CD1c-positive myeloid dendritic cell (primary cell): ENCODE results near the gene ZFAND3.
"Not testable (repeated sequence)": the region's sequence is repeated elsewhere in the genome, so short reads cannot be mapped to it uniquely, and the experiment has no call there.

ENCODE experiments used
- DNase-seq: peaks from one replicate; pipeline ENCODE4 v3.0.0-alpha.2; 2016; ENCODE audit errors: extremely low spot score

Gene ZFAND3

DNA sequence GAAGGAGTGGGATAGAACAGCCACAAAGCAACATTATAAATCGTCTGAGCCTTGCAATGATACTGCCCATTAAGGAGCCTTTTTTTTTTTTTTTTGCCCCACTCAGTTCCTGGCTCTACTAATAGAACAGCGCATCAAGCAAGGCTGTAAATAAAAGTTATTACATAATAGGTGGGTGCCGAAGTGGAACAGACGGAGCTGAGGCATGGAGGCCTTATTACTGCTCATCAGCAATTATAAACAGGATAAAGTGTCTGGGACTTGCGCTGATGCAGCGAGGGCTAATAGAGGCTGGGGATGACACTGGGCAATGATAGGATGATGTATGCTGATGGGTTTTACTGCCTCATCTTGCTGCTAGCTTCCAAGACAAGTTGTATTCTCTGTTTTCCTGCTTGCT lies 272.1 kb downstream of the ZFAND3 start:
- no peak for DNase-seq

GRCh38 chr6:38092465-38092864 lies 272.9 kb downstream of the ZFAND3 start:
- no peak for DNase-seq

GRCh38 chr6:38092964-38093363 lies 273.4 kb downstream of the ZFAND3 start:
- DNase-seq: no peak

- DNase-seq: no peak
Measured at GRCh38 chr6:38095054-38095453, 275.5 kb downstream of the ZFAND3 start.

GRCh38 chr6:38099221-38099620 lies 279.7 kb downstream of the ZFAND3 start:
- no peak for DNase-seq

GRCh38 chr6:38100380-38100779 lies 280.9 kb downstream of the ZFAND3 start:
- no peak for DNase-seq

DNA sequence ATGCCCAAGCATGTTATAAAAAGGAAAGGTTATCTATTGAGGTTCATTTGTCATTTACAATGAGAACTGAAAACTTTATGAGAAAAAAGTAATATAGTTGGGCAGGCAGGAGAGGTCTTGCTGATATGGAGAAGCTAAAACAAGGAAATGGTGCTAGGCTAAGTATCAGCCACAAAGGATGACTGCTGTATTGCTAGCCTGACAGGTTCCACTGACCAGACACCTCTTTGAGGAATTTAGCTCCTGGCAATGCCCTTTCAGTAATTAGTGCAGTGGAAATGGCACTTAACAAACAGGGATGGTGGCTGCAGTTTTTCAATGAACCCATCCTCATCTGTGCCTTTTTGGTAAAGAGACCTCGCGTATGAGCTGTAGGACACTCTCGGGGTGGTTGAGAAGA lies 284.4 kb downstream of the ZFAND3 start:
- DNase-seq: no peak

GRCh38 chr6:38105066-38105465 lies 285.5 kb downstream of the ZFAND3 start:
- no peak for DNase-seq

GRCh38 chr6:38107073-38107472 lies 287.5 kb downstream of the ZFAND3 start:
- no peak for DNase-seq

DNA sequence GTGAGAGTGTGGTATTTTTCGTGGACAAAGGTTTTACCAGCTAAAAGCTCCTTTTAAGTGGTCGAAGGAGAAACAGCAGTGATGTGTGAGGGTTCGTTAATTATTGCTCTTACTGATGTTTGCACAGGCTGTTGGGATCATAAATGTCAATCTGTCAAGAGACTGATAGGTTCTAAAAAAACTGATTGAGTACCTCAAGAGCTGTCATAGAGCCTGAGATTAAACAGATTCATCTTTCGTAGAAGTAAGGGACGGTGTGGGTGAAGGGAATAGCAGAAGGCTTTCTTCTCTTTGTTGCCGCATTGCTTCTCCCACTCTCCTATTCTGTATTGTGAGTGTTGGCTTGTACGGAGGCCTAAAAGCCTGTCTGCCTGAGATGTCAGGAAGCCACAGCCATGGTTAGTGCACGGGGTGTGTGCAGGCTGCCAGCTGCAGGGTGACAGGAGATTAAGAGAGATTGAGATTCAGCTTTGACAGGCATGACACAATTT lies 291.0 kb downstream of the ZFAND3 start:
- DNase-seq: no peak

GRCh38 chr6:38112181-38112580 lies 292.7 kb downstream of the ZFAND3 start:
- DNase-seq: no peak

- DNase-seq: no peak
Measured at GRCh38 chr6:38113825-38114576, 294.5 kb downstream of the ZFAND3 start.

GRCh38 chr6:38114976-38115625 lies 295.6 kb downstream of the ZFAND3 start:
- no peak for DNase-seq

GRCh38 chr6:38115626-38116008 lies 296.1 kb downstream of the ZFAND3 start:
- DNase-seq: no peak

- DNase-seq: no peak
Measured at GRCh38 chr6:38116248-38116647, 296.7 kb downstream of the ZFAND3 start.

DNA sequence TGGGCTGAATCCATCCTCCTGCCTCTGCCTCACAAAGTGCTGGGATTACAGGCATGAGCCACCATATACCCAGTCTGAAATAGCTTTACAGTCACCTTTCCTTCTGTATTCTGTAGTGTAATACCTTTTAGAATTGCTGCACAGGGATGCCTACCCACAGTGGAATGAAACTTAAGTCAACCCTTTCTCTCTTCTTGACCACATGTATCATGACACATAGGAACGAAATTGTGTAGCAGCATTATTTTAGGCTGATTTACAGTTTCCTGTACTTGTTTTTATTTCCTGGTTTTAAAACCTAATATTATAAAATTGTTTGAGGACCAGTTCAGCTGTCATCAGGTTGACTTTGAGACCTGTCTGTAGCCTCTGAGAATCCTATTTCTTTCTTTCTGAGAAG lies 297.8 kb downstream of the ZFAND3 start:
- no peak for DNase-seq

DNA sequence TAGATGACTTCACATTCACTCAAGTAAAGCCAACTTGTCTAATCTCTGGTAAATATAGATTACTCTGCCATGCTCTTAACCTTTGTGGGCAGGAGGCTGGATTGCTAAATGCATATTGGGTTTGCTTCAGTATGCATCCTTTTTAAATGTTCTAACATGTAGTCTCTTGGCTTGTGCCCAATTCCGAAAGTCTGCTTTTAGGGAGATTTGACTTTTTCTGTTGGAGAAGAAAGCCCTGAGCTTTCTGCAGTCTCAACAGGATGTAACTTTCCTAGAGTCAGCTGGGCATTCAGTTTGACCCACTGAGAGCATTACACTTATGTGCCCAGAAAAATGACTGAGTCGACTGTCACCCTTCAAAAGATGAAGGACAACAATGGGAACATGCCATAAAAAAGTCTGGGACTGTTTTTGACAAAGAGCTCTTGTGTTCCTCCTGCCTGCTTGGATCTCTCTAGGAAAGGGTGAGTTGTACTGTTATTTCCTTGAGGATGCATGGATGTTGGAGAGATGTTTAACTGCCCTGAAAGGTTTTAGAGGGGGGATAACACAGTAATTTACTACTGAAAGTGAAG lies 299.4 kb downstream of the ZFAND3 start:
- no peak for DNase-seq

GRCh38 chr6:38119516-38119915 lies 300.0 kb downstream of the ZFAND3 start:
- no peak for DNase-seq

DNA sequence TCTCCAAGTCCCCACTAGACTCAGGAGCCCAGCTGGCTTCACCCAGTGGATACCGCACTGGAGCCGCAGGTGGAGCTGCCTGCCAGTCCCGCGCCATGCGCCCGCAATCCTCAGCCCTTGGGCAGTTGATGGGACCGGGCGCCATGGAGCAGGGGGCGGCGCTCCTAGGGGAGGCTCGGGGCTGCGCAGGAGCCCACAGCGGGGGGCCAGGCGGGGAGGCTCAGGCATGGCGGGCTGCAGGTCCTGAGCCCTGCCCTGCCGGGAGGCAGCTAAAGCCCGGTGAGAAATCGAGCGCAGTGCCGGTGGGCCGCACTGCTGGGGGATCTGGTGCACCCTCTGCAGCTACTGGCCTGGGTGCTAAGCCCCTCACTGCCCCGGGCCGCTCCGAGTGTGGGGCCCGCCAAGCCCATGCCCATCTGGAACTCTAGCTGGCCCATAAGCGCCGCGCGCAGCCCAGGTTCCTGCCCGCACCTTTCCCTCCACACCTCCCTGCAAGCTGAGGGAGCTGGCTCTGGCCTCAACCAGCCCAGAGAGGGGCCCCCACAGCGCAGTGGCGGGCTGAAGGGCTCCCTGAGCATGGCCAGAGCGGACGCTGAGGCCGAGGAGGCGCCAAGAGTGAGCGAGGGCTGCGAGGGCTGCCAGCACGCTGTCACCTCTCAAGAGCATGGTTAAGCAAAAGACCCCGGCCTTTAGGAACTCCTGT lies 304.8 kb downstream of the ZFAND3 start:
- DNase-seq: not testable (repeated sequence)

DNA sequence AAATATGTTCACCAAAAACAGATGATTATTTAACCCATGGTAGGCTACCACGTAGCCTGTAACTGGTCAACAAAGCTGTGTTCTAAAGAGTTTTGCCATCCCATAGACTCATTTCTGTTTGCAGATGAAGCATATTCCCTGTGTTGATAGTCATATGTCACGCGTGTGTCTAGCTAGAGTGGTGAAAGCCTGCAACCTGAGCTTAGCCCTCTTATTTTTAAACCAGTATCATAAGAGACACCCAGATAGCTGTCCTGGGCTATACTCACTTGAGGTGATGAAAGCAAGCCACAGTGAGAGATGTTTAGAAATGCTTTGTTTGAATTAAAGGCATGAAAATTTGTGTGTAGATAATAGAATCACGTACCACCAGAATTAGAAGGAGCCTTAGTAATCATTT lies 307.8 kb downstream of the ZFAND3 start:
- DNase-seq: no peak

DNA sequence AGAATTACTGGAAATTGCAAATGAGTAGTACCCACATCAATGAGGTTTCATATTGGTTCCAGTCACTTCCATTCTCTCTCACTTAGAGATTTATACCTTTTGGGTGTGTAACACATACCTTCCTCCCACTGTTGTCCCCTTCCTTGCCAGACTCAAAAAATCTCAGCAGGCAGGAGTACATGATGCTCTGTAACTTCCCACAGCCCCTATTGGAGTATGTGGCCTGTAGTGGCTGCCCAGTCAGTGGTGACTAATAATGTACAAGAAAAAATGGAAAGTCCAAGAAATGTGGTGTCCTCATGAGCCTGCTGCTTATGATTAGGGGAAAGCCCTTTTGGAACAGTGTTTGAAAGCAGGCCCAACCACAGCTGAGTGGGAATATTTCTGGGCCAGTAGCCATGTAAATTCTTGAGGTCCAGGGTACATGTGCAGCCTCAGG lies 312.0 kb downstream of the ZFAND3 start:
- DNase-seq: peak; percentile 2

GRCh38 chr6:38133932-38134703 lies 314.6 kb downstream of the ZFAND3 start:
- DNase-seq: no peak
